T-helper 2 cell (primary cell): ENCODE results near the gene C15orf40.

Experiments
- DNase-seq, 5 experiments: peaks; one replicate each; pipeline versions ENCODE4 v3.0.0 to v3.0.0-alpha.2; 2012 to 2022

The C15orf40 gene

GRCh38 chr15:82992436-82992998 lies 18.9 kb downstream of the C15orf40 start:
- no peak for DNase-seq

- peak in 1 of 5 experiments; percentile 70 for DNase-seq
Observed at GRCh38 chr15:82986442-82986780, 25.0 kb downstream of the C15orf40 start.

GRCh38 chr15:82985688-82986441 lies 25.6 kb downstream of the C15orf40 start, which contains the start of gene RAMAC:
TSS of gene RAMAC (plus strand) at chr15:82986210. CDS start at chr15:82989019, 2,809 bp downstream.
- DNase-seq = peak; percentile 68 to 98 (median 86)

- peak in 1 of 5 experiments; percentile 7 for DNase-seq
Observed at GRCh38 chr15:82980981-82981380, 30.5 kb downstream of the C15orf40 start.

GRCh38 chr15:82979726-82980125 lies 31.7 kb downstream of the C15orf40 start:
- DNase-seq = no peak

GRCh38 chr15:82978438-82978837 lies 33.0 kb downstream of the C15orf40 start:
- DNase-seq = peak in 1 of 5 experiments; percentile 10

- no peak for DNase-seq
Observed at GRCh38 chr15:82977076-82977475, 34.4 kb downstream of the C15orf40 start.

- no peak for DNase-seq
Observed at GRCh38 chr15:82972990-82973389, 38.4 kb downstream of the C15orf40 start.

- no peak for DNase-seq
Observed at GRCh38 chr15:82971218-82971984, 40.0 kb downstream of the C15orf40 start.

- no peak for DNase-seq
Observed at GRCh38 chr15:82970696-82971095, 40.7 kb downstream of the C15orf40 start.

GRCh38 chr15:82970078-82970686 lies 41.3 kb downstream of the C15orf40 start:
- DNase-seq = no peak

GRCh38 chr15:82969353-82969752 lies 42.1 kb downstream of the C15orf40 start:
- no peak for DNase-seq

- no peak for DNase-seq
Observed at GRCh38 chr15:82968066-82968465, 43.4 kb downstream of the C15orf40 start.

- DNase-seq = peak in 1 of 5 experiments; percentile 95
Observed at GRCh38 chr15:82966671-82967071, 44.8 kb downstream of the C15orf40 start.

GRCh38 chr15:82964890-82965289 lies 46.5 kb downstream of the C15orf40 start:
- no peak for DNase-seq

GRCh38 chr15:82963471-82964341 lies 47.7 kb downstream of the C15orf40 start:
- DNase-seq = no peak

- DNase-seq = no peak
Observed at GRCh38 chr15:82960766-82961165, 50.7 kb downstream of the C15orf40 start.

- no peak for DNase-seq
Observed at GRCh38 chr15:82959423-82959822, 52.0 kb downstream of the C15orf40 start.

GRCh38 chr15:82958638-82959037 lies 52.8 kb downstream of the C15orf40 start:
- no peak for DNase-seq

GRCh38 chr15:82952158-82953081 lies 59.0 kb downstream of the C15orf40 start, which contains the start of gene HOMER2:
TSS of gene HOMER2 (minus strand) at chr15:82952720. CDS start at chr15:82952535, 185 bp downstream.
- DNase-seq = peak in 1 of 5 experiments; percentile 70
